Endothelial cell of umbilical vein (primary cell): ENCODE results near the gene ARHGEF40. TPM values are rescaled to one million over a fixed set of nuclear protein-coding genes. Genes with fewer than 3 reads are reported as not detected.
A peak's percentile ranks its signal among the peaks of the same experiment; 100 is the strongest.

Experiments
- BruUV-seq: library from RNA; stranded (reverse); fragments of 400-500 nt; replicated peaks from 2 replicates; lab custom pipeline; 2021; lab: Mats Ljungman, UMichigan
- CTCF ChIA-PET: fragments of 300-600, 350-600 bp; sonication (Branson Sonifier 250); formaldehyde crosslinking; loops from one replicate; lab custom pipeline; 2021; ENCODE audit warnings: antibody characterized with exemption, inconsistent platforms; lab: Charles Lee
- POLR2A ChIA-PET: fragments of 300-600, 350-600 bp; sonication (Branson Sonifier 250); formaldehyde crosslinking; loops from one replicate; lab custom pipeline; 2021; ENCODE audit warnings: antibody characterized with exemption, inconsistent platforms; lab: Charles Lee
- DNase-seq: peaks from one replicate; pipeline ENCODE4 v3.0.0-alpha.2; 2011; ENCODE audit warnings: low read depth, low spot score
- FAIRE-seq: peaks from 2 replicates; lab custom pipeline; 2011; peaks lifted over from hg19 to GRCh38; lab: Jason Lieb, UNC
- H2AFZ ChIP-seq: 2 replicates; pipeline ENCODE4 v1.6.0; 2012; ENCODE audit warnings: low read depth, low read length, control low read depth, inconsistent platforms
- H3K27ac ChIP-seq: 2 replicates; pipeline ENCODE4 v1.5.1; 2011; ENCODE audit warnings: low read depth, mild to moderate bottlenecking, control low read depth, low read length, moderate library complexity; ENCODE audit not compliant: insufficient read depth
- H3K27me3 ChIP-seq, 2 experiments: 2 replicates each; pipeline versions ENCODE4 v1.6.0 to v1.6.1; 2011; ENCODE audit warnings: low read length in 2 of 2, mixed read lengths in 1 of 2; ENCODE audit not compliant: control insufficient read depth in 2 of 2, insufficient read depth in 2 of 2
- H3K36me3 ChIP-seq, 2 experiments: 2 replicates in 1 of 2; 3 replicates in 1 of 2; pipeline ENCODE4 v1.5.1; 2011; ENCODE audit warnings: low read length in 2 of 2, mild to moderate bottlenecking in 1 of 2, moderate library complexity in 1 of 2; ENCODE audit not compliant: control insufficient read depth in 2 of 2, insufficient read depth in 2 of 2; ENCODE audit errors: extremely low read depth in 1 of 2
- H3K4me1 ChIP-seq: 3 replicates; pipeline ENCODE4 v1.5.1; 2011; ENCODE audit warnings: mild to moderate bottlenecking, low read length; ENCODE audit not compliant: control insufficient read depth, insufficient read depth; ENCODE audit errors: extremely low read depth
- H3K4me2 ChIP-seq: 2 replicates; pipeline ENCODE4 v1.6.1; 2011; ENCODE audit warnings: low read length, control low read depth, mixed read lengths; ENCODE audit not compliant: insufficient read depth
- H3K4me3 ChIP-seq, 3 experiments: fragments of 200-600 bp in 1 of 3; sonication (generic), shearing (Covaris generic) in 1 of 3; replicated peaks in 1 of 3; 2 replicates each; pipeline ENCODE4 v1.5.1; 2011 to 2016; ENCODE audit warnings: control low read depth in 3 of 3, low read length in 3 of 3, mild to moderate bottlenecking in 2 of 3, inconsistent platforms in 1 of 3, low read depth in 1 of 3, moderate library complexity in 1 of 3; ENCODE audit not compliant: insufficient read depth in 1 of 3
- H3K79me2 ChIP-seq: 2 replicates; pipeline ENCODE4 v1.6.0; 2012; ENCODE audit warnings: low read length, inconsistent platforms; ENCODE audit not compliant: control insufficient read depth, insufficient read depth
- H3K9ac ChIP-seq: replicated peaks from 2 replicates; pipeline ENCODE3; 2011; ENCODE audit warnings: low read length, control low read depth; ENCODE audit not compliant: insufficient read depth; ENCODE audit errors: extremely low read depth
- H3K9me1 ChIP-seq: replicated peaks from 3 replicates; pipeline ENCODE4 v1.6.0; 2011; ENCODE audit warnings: mild to moderate bottlenecking, low read length; ENCODE audit not compliant: control insufficient read depth, insufficient read depth; ENCODE audit errors: extremely low read depth
- H3K9me3 ChIP-seq: replicated peaks from 2 replicates; pipeline ENCODE4 v1.5.1; 2012; ENCODE audit warnings: low read length, inconsistent platforms; ENCODE audit not compliant: control insufficient read depth, insufficient read depth
- H4K20me1 ChIP-seq: replicated peaks from 2 replicates; pipeline ENCODE3; 2011; ENCODE audit warnings: mild to moderate bottlenecking, low read length; ENCODE audit not compliant: control insufficient read depth, insufficient read depth; ENCODE audit errors: extremely low read depth
- GATA2 ChIP-seq: IDR thresholded peaks from 2 replicates; pipeline ENCODE4 v1.7.0; 2011; ENCODE audit warnings: low read depth, mild to moderate bottlenecking, moderate library complexity, mixed read lengths, low read length; ENCODE audit not compliant: insufficient read length, insufficient read depth
- dilution Hi-C: fragments of 300-500 bp; cut with MboI; formaldehyde crosslinking; loops from one replicate; pipeline ENCODE4 v1.15.0; 2019; ENCODE audit warnings: low sequenced_read_pairs; ENCODE audit not compliant: extremely low pct_ligation_motif_present
- intact Hi-C: fragments of 100-400 bp; cut with micrococcal nuclease; formaldehyde crosslinking; loops from one replicate; pipeline ENCODE4 v1.10.0; 2022
- polyA plus RNA-seq, 4 experiments: library from polyadenylated mRNA; depleted of rRNA in 3 of 4; stranded (reverse) in 3 of 4; unstranded in 1 of 4; fragments of >200 nt; gene quantifications; 2 replicates each; pipeline versions ENCODE4 v1.2.1 to v1.2.3, GENCODE V29; 2011 to 2012; ENCODE audit warnings: missing spikeins in 1 of 4
- total RNA-seq: library from RNA; stranded (reverse); gene quantifications from 2 replicates; pipeline ENCODE4 v1.2.3, GENCODE V29; 2021
- TF ChIP-seq, protein P1 (sequence below), 2 donors: IDR thresholded peaks; 1 replicate in 1 of 2; 2 replicates in 1 of 2; pipeline ENCODE4 v1.5.1; 2011; ENCODE audit warnings: low read length in 2 of 2, mild to moderate bottlenecking in 2 of 2, moderate library complexity in 2 of 2, control low read depth in 1 of 2, inconsistent platforms in 1 of 2, low read depth in 1 of 2; ENCODE audit not compliant: insufficient read depth in 1 of 2; ENCODE audit errors: extremely low read depth in 1 of 2
- TF ChIP-seq, protein P2 (sequence below): IDR thresholded peaks from 2 replicates; pipeline ENCODE4 v1.6.1; 2011; ENCODE audit not compliant: insufficient read depth, insufficient read length

ARHGEF40 gene
- total and polyA plus RNA-seq, 2 donors (not counting 3 experiments of a cell fraction or from before 2014, with no cell fraction given): 2.6 to 19.9 TPM

DNA sequence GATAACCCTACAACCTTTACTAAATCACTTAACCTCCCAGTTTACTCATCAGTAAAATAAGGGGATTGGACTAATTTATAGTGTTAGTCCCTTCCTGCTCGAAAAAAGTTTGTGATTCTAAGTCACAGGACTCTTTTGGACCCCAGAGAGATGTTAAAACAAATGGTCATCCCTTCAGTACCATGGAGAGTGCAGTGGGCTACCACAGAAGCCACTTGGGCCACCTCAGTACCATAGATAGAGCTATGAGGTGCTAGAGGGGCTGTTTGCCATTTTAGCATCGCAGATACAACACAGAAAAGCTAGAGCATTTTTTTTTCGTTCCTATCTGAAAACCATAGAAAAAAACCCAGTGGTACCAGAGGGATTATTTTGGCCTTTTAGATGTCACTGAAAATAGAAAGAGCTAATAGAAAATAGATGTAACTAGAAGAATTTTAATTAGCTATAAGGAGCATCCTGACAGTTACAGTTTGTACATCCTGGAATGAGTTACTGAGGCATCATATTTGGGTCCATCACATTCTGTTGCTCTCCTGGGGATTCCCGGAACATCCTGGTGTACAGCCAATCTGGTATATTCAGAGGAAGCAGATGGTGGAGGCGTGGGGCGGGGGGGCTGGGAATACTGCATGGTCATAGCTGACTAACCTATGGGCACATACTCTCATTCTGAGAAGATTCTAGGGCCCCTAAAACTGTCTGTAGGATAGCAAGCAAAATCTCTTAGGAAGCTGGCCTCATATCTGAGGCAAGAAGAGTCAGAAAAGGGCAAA is 25.5 kb downstream of the ARHGEF40 start:
- peak; percentile 38 for FAIRE-seq
- H3K4me3 ChIP-seq: no peak overlapping the region
- no peaks in the 10 kb centered on the region for H4K20me1 ChIP-seq
- H3K36me3 ChIP-seq: peaks cover 0 to 3% of the 10 kb centered on the region in 2 experiments
- ChIA-PET POLR2A (no interaction called here), CTCF (interaction anchor here (0.5 to 6.9 kb wide), 8 partner anchors 9 to 416 kb away, joined by 3 to 131 read pairs (median 6); no protein-coding TSS in a partner anchor)
- H3K27me3 ChIP-seq: peaks cover 10 to 20% of the 10 kb centered on the region in 2 experiments
- H3K4me2 ChIP-seq: no peak overlapping the region
- no peaks in the 10 kb centered on the region for H3K9me1 ChIP-seq
- no peak overlapping the region for H3K9ac ChIP-seq
- H3K27ac ChIP-seq: no peak overlapping the region
- dilution Hi-C loops: no loop called here
- peaks cover 12% of the 10 kb centered on the region for H3K4me1 ChIP-seq
- H3K9me3 ChIP-seq: no peaks in the 10 kb centered on the region
- intact Hi-C loops: no loop called here
- TF ChIP-seq, protein P1, sequence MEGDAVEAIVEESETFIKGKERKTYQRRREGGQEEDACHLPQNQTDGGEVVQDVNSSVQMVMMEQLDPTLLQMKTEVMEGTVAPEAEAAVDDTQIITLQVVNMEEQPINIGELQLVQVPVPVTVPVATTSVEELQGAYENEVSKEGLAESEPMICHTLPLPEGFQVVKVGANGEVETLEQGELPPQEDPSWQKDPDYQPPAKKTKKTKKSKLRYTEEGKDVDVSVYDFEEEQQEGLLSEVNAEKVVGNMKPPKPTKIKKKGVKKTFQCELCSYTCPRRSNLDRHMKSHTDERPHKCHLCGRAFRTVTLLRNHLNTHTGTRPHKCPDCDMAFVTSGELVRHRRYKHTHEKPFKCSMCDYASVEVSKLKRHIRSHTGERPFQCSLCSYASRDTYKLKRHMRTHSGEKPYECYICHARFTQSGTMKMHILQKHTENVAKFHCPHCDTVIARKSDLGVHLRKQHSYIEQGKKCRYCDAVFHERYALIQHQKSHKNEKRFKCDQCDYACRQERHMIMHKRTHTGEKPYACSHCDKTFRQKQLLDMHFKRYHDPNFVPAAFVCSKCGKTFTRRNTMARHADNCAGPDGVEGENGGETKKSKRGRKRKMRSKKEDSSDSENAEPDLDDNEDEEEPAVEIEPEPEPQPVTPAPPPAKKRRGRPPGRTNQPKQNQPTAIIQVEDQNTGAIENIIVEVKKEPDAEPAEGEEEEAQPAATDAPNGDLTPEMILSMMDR (IDR thresholded peaks at IDR 0.05; ENCODE audit: extremely low read depth in 1 of 2, insufficient read depth in 1 of 2, low read depth in 1 of 2, low read length in 2 of 2): no peak
- TF ChIP-seq, protein P2, sequence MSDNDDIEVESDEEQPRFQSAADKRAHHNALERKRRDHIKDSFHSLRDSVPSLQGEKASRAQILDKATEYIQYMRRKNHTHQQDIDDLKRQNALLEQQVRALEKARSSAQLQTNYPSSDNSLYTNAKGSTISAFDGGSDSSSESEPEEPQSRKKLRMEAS: no peak
- no peak for TF ChIP-seq GATA2
- no peak for DNase-seq
- TSS peak; percentile 4 for BruUV-seq
- no peaks in the 10 kb centered on the region for H3K79me2 ChIP-seq
- no peak overlapping the region for H2AFZ ChIP-seq
